OCI-LY1 (cell line): Measurements from ENCODE around the gene APPBP2.

Source experiments
- EZH2 ChIP-seq: fragments of 200-600 bp; sonication (generic), shearing (Covaris generic); IDR thresholded peaks from 2 replicates; pipeline ENCODE4 v1.8.0; 2017; ENCODE audit warnings: borderline replicate concordance, mixed run types, mild to moderate bottlenecking, antibody characterized with exemption, low read length, moderate library complexity, mixed read lengths
- TF ChIP-seq, protein P1 (sequence below): fragments of 200-600 bp; sonication (generic), shearing (Covaris generic); IDR thresholded peaks from 2 replicates; pipeline ENCODE4 v1.5.1; 2017; ENCODE audit warnings: mild to moderate bottlenecking, antibody characterized with exemption, low read length, moderate library complexity, mixed read lengths

DNA sequence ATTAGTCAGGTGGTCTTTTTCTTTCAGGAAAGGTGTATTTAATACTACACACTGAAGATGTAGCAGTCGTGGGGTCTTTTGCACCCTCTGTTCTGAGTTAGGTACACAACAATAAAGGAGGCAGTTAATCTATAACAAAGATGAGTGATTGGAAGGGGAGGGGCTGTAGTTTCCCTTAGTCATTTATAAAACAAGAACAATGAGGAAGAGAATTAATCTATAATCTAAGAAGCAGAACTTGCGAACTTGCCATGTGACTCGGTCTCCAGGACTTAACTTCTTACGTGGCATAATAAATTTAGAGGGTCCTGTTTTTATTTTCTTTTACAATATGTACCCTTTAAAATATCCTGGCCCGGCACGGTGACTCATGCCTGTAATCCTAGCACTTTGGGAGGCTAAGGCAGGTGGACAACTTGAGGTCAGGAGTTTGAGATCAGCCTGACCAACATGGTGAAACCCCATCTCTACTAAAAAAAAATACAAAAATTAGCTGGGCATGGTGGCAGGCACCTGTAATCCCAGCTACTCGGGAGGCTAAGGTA is 8.6 kb upstream of the APPBP2 start:
- TF ChIP-seq, protein P1, sequence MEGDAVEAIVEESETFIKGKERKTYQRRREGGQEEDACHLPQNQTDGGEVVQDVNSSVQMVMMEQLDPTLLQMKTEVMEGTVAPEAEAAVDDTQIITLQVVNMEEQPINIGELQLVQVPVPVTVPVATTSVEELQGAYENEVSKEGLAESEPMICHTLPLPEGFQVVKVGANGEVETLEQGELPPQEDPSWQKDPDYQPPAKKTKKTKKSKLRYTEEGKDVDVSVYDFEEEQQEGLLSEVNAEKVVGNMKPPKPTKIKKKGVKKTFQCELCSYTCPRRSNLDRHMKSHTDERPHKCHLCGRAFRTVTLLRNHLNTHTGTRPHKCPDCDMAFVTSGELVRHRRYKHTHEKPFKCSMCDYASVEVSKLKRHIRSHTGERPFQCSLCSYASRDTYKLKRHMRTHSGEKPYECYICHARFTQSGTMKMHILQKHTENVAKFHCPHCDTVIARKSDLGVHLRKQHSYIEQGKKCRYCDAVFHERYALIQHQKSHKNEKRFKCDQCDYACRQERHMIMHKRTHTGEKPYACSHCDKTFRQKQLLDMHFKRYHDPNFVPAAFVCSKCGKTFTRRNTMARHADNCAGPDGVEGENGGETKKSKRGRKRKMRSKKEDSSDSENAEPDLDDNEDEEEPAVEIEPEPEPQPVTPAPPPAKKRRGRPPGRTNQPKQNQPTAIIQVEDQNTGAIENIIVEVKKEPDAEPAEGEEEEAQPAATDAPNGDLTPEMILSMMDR, result no peak
- no peak for TF ChIP-seq EZH2
